DMS114 treated with DMSO at 0.1 percent for 48 hours (cell line): Measurements from ENCODE around the gene SBF2.
"Not testable (repeated sequence)": the region's sequence is repeated elsewhere in the genome, so short reads cannot be mapped to it uniquely, and the experiment has no call there.

Source experiments
- DNase-seq: peaks from one replicate; lab custom pipeline; 2025; ENCODE audit not compliant: unreplicated experiment; lab: John Stamatoyannopoulos, UW

SBF2 gene

GRCh38 chr11:10022764-10023163 lies 271.3 kb downstream of the SBF2 start:
- no peak for DNase-seq

- DNase-seq = no peak
Measured at GRCh38 chr11:10021563-10021962, 272.5 kb downstream of the SBF2 start.

- DNase-seq = no peak
Measured at GRCh38 chr11:10019906-10020682, 273.9 kb downstream of the SBF2 start.

- no peak for DNase-seq
Measured at GRCh38 chr11:10017911-10018310, 276.1 kb downstream of the SBF2 start.

- DNase-seq = no peak
Measured at GRCh38 chr11:10017050-10017449, 277.0 kb downstream of the SBF2 start.

- DNase-seq = no peak
Measured at GRCh38 chr11:10012068-10012467, 282.0 kb downstream of the SBF2 start.

GRCh38 chr11:10005955-10006525 lies 288.0 kb downstream of the SBF2 start:
- no peak for DNase-seq

GRCh38 chr11:10004526-10005113 lies 289.4 kb downstream of the SBF2 start:
- DNase-seq = no peak

- DNase-seq = no peak
Measured at GRCh38 chr11:10002221-10002620, 291.8 kb downstream of the SBF2 start.

- DNase-seq = no peak
Measured at GRCh38 chr11:9992306-9992705, 301.7 kb downstream of the SBF2 start.

GRCh38 chr11:9990221-9990973 lies 303.6 kb downstream of the SBF2 start:
- peak; percentile 2 for DNase-seq

GRCh38 chr11:9987303-9987702 lies 306.7 kb downstream of the SBF2 start:
- not testable (repeated sequence) for DNase-seq

- no peak for DNase-seq
Measured at GRCh38 chr11:9982796-9983579, 311.0 kb downstream of the SBF2 start.

GRCh38 chr11:9982127-9982795 lies 311.8 kb downstream of the SBF2 start:
- DNase-seq = no peak

GRCh38 chr11:9980931-9981330 lies 313.1 kb downstream of the SBF2 start:
- no peak for DNase-seq

GRCh38 chr11:9977554-9977953 lies 316.5 kb downstream of the SBF2 start:
- DNase-seq = no peak

GRCh38 chr11:9974375-9974774 lies 319.6 kb downstream of the SBF2 start:
- no peak for DNase-seq

GRCh38 chr11:9973921-9974320 lies 320.1 kb downstream of the SBF2 start:
- DNase-seq = no peak

GRCh38 chr11:9972989-9973388 lies 321.0 kb downstream of the SBF2 start:
- DNase-seq = peak; percentile 12

GRCh38 chr11:9971894-9972293 lies 322.1 kb downstream of the SBF2 start:
- no peak for DNase-seq
